HUDEP-2 (cell line): Measurements from ENCODE around the gene RHO.
"Not testable (repeated sequence)": the region's sequence is repeated elsewhere in the genome, so short reads cannot be mapped to it uniquely, and the experiment has no call there.

Experiments used
- DNase-seq, 76 experiments: peaks; one replicate each; lab custom pipeline; 2025; ENCODE audit not compliant: unreplicated experiment in 76 of 76; lab: John Stamatoyannopoulos, UW

RHO gene

GRCh38 chr3:129498603-129499488 is 29.6 kb upstream of the RHO start:
- not testable (repeated sequence) for DNase-seq

GRCh38 chr3:129499604-129500333 is 28.7 kb upstream of the RHO start:
- DNase-seq, result not testable (repeated sequence)

GRCh38 chr3:129500334-129500658 is 28.1 kb upstream of the RHO start:
- no peak for DNase-seq

GRCh38 chr3:129501630-129502029 is 26.8 kb upstream of the RHO start:
- no peak for DNase-seq

GRCh38 chr3:129502641-129503408 is 25.6 kb upstream of the RHO start:
- no peak for DNase-seq

GRCh38 chr3:129503471-129504291 is 24.8 kb upstream of the RHO start:
- no peak for DNase-seq

- DNase-seq, result no peak
Measured at GRCh38 chr3:129504471-129505100, 23.9 kb upstream of the RHO start.

- DNase-seq, result no peak
Measured at GRCh38 chr3:129505341-129505740, 23.1 kb upstream of the RHO start.

GRCh38 chr3:129506231-129506742 is 22.2 kb upstream of the RHO start:
- DNase-seq, result no peak

- DNase-seq, result no peak
Measured at GRCh38 chr3:129507181-129507831, 21.1 kb upstream of the RHO start.

- no peak for DNase-seq
Measured at GRCh38 chr3:129512595-129512994, 15.8 kb upstream of the RHO start.

GRCh38 chr3:129513705-129514104 is 14.7 kb upstream of the RHO start:
- DNase-seq, result no peak

GRCh38 chr3:129514110-129514509 is 14.3 kb upstream of the RHO start:
- DNase-seq, result no peak

- DNase-seq, result no peak
Measured at GRCh38 chr3:129514563-129514962, 13.9 kb upstream of the RHO start.

- not testable (repeated sequence) for DNase-seq
Measured at GRCh38 chr3:129515108-129515820, 13.2 kb upstream of the RHO start.

- not testable (repeated sequence) for DNase-seq
Measured at GRCh38 chr3:129515821-129516432, 12.5 kb upstream of the RHO start.

GRCh38 chr3:129517516-129517915 is 10.9 kb upstream of the RHO start:
- DNase-seq, result no peak

GRCh38 chr3:129518038-129518561 is 10.3 kb upstream of the RHO start:
- no peak for DNase-seq
